HCT116 (cell line): ENCODE results near the gene IBA57. TPM values are rescaled to one million over a fixed set of nuclear protein-coding genes. Genes with fewer than 3 reads are reported as not detected.

ENCODE experiments used
- ATAC-seq: fragments of 200-7000 bp; cut with Tn5 transposase; 2 replicates; pipeline ENCODE4 v1.9.1; 2020; ENCODE audit warnings: mild to moderate bottlenecking, moderate library complexity
- BruUV-seq: library from RNA; stranded (reverse); fragments of 400-500 nt; replicated peaks from 2 replicates; lab custom pipeline; 2021; lab: Mats Ljungman, UMichigan
- CTCF ChIA-PET: fragments of 300-600 bp; sonication (Branson Sonifier 250); formaldehyde crosslinking; loops from one replicate; lab custom pipeline; 2021; ENCODE audit warnings: antibody characterized with exemption; lab: Charles Lee
- POLR2A ChIA-PET: fragments of 300-600, 350-600 bp; sonication (Branson Sonifier 250); formaldehyde crosslinking; loops from one replicate; lab custom pipeline; 2021; ENCODE audit warnings: antibody characterized with exemption; lab: Charles Lee
- RAD21 ChIA-PET, 2 experiments: fragments of 300-600 bp; sonication (Branson Sonifier 250); formaldehyde crosslinking; loops; one replicate each; lab custom pipeline; 2023; ENCODE audit warnings: low total read pairs in 2 of 2; ENCODE audit not compliant: uncharacterized antibody in 2 of 2, unreplicated experiment in 2 of 2, low non-redundant PET in 1 of 2; lab: Charles Lee
- DNase-seq: peaks from one replicate; pipeline ENCODE4 v3.0.0-alpha.2; 2010; ENCODE audit warnings: low read depth, low spot score
- H2AFZ ChIP-seq: fragments of 200-600 bp; shearing (Covaris generic), sonication (generic); 2 replicates; pipeline ENCODE4 v1.6.1; 2017; ENCODE audit warnings: low read depth, mixed run types, mixed read lengths, antibody characterized with exemption, low read length; ENCODE audit not compliant: poor library complexity, severe bottlenecking
- H3K27ac ChIP-seq: 2 replicates; pipeline ENCODE4 v1.5.1; 2012; ENCODE audit warnings: low read depth, low read length
- H3K27me3 ChIP-seq: fragments of 200-600 bp; sonication (generic); 2 replicates; pipeline ENCODE4 v1.6.1; 2016; ENCODE audit warnings: mixed run types, low read length, mixed read lengths; ENCODE audit not compliant: insufficient read depth
- H3K36me3 ChIP-seq, 2 experiments: fragments of 200-500 bp in 1 of 2; fragments of 200-600 bp in 1 of 2; sonication (Bioruptor generic) in 1 of 2; sonication (generic) in 1 of 2; 2 replicates each; pipeline versions ENCODE4 v1.5.1 to v1.6.1; 2014 to 2016; ENCODE audit warnings: low read length in 2 of 2, inconsistent platforms in 1 of 2, mixed read lengths in 1 of 2, mixed run types in 1 of 2; ENCODE audit not compliant: insufficient read depth in 2 of 2, control insufficient read depth in 1 of 2
- H3K4me1 ChIP-seq, 2 experiments: fragments of 200-600 bp in 1 of 2; sonication (generic) in 1 of 2; 2 replicates each; pipeline versions ENCODE4 v1.5.1 to v1.6.1; 2012 to 2017; ENCODE audit warnings: low read length in 2 of 2, inconsistent platforms in 1 of 2, mild to moderate bottlenecking in 1 of 2, mixed read lengths in 1 of 2, mixed run types in 1 of 2, moderate library complexity in 1 of 2; ENCODE audit not compliant: insufficient read depth in 2 of 2, control insufficient read depth in 1 of 2
- H3K4me2 ChIP-seq: fragments of 200-600 bp; sonication (generic); 2 replicates; pipeline ENCODE4 v1.6.1; 2017; ENCODE audit warnings: mixed run types, low read length, mixed read lengths
- H3K4me3 ChIP-seq, 2 experiments: fragments of 200-600 bp in 1 of 2; sonication (generic) in 1 of 2; replicated peaks in 1 of 2; 2 replicates each; pipeline ENCODE4 v1.5.1; 2011 to 2016; ENCODE audit warnings: low read length in 2 of 2, control low read depth in 1 of 2, low read depth in 1 of 2, mild to moderate bottlenecking in 1 of 2, mixed read lengths in 1 of 2, mixed run types in 1 of 2
- H3K79me2 ChIP-seq: fragments of 200-600 bp; sonication (generic); 2 replicates; pipeline ENCODE4 v1.6.1; 2017; ENCODE audit warnings: mild to moderate bottlenecking, mixed run types, low read length, moderate library complexity, mixed read lengths; ENCODE audit not compliant: insufficient read depth
- H3K9ac ChIP-seq: fragments of 200-600 bp; sonication (generic); 2 replicates; pipeline ENCODE4 v1.6.1; 2016; ENCODE audit warnings: low read length, mixed read lengths
- H3K9me2 ChIP-seq: fragments of 200-600 bp; sonication (generic), shearing (Covaris generic); 2 replicates; pipeline ENCODE4 v1.6.1; 2017; ENCODE audit warnings: mixed run types, mild to moderate bottlenecking, moderate library complexity; ENCODE audit not compliant: insufficient read depth
- H3K9me3 ChIP-seq, 2 experiments: fragments of 200-500 bp in 1 of 2; fragments of 200-600 bp in 1 of 2; sonication (Bioruptor generic) in 1 of 2; sonication (generic) in 1 of 2; 2 replicates each; pipeline ENCODE4 v1.6.1; 2014 to 2017; ENCODE audit warnings: low read length in 2 of 2, mixed read lengths in 2 of 2, inconsistent platforms in 1 of 2, low read depth in 1 of 2, mild to moderate bottlenecking in 1 of 2, mixed run types in 1 of 2, moderate library complexity in 1 of 2; ENCODE audit not compliant: control insufficient read depth in 1 of 2, insufficient read depth in 1 of 2
- H4K20me1 ChIP-seq: fragments of 200-600 bp; sonication (generic), shearing (Covaris generic); 2 replicates; pipeline ENCODE4 v1.6.1; 2017; ENCODE audit warnings: mixed run types, mild to moderate bottlenecking, moderate library complexity; ENCODE audit not compliant: insufficient read depth
- ATF3 ChIP-seq: IDR thresholded peaks from 2 replicates; pipeline ENCODE4 v1.6.1; 2012
- CBX3 ChIP-seq: IDR thresholded peaks from 2 replicates; pipeline ENCODE4 v1.6.1; 2012; ENCODE audit warnings: low read depth
- EGR1 ChIP-seq: IDR thresholded peaks from 2 replicates; pipeline ENCODE4 v1.6.1; 2012; ENCODE audit warnings: low read depth
- ELF1 ChIP-seq: IDR thresholded peaks from 2 replicates; pipeline ENCODE4 v1.6.1; 2012; ENCODE audit warnings: low read depth, borderline replicate concordance
- EZH2 ChIP-seq: fragments of 200-600 bp; sonication (generic); IDR thresholded peaks from 2 replicates; pipeline ENCODE4 v1.6.1; 2017; ENCODE audit warnings: antibody characterized with exemption, mixed run types
- FOSL1 ChIP-seq: IDR thresholded peaks from 2 replicates; pipeline ENCODE4 v1.6.1; 2012; ENCODE audit warnings: low read depth
- POLR2A ChIP-seq: IDR thresholded peaks from 2 replicates; pipeline ENCODE4 v1.7.0; 2011; ENCODE audit warnings: borderline replicate concordance; ENCODE audit not compliant: insufficient read depth, insufficient read length; ENCODE audit errors: extremely low read depth
- POLR2AphosphoS5 ChIP-seq: IDR thresholded peaks from 2 replicates; pipeline ENCODE4 v1.6.1; 2011; ENCODE audit warnings: mild to moderate bottlenecking, low read depth, low read length, moderate library complexity
- RAD21 ChIP-seq: IDR thresholded peaks from 2 replicates; pipeline ENCODE4 v1.6.1; 2012; ENCODE audit warnings: low read depth, mild to moderate bottlenecking
- REST ChIP-seq: IDR thresholded peaks from 2 replicates; pipeline ENCODE4 v1.6.1; 2012; ENCODE audit warnings: low read depth
- SIN3A ChIP-seq: IDR thresholded peaks from 2 replicates; pipeline ENCODE4 v1.6.1; 2012; ENCODE audit warnings: low read depth
- SP1 ChIP-seq: IDR thresholded peaks from 2 replicates; pipeline ENCODE4 v1.6.1; 2012; ENCODE audit warnings: low read depth
- TCF7L2 ChIP-seq: IDR thresholded peaks from 2 replicates; pipeline ENCODE4 v1.7.0; 2011; ENCODE audit warnings: borderline replicate concordance, inconsistent platforms; ENCODE audit not compliant: insufficient read depth, insufficient read length; ENCODE audit errors: extremely low read depth
- YY1 ChIP-seq: IDR thresholded peaks from 2 replicates; pipeline ENCODE4 v1.6.1; 2011; ENCODE audit warnings: low read length, low read depth, moderate library complexity, mild to moderate bottlenecking; ENCODE audit not compliant: insufficient replicate concordance; ENCODE audit errors: extremely low read depth
- ZFX ChIP-seq: fragments of 450-650 bp; IDR thresholded peaks from 2 replicates; pipeline ENCODE4 v1.6.1; 2017
- ZNF274 ChIP-seq: fragments of 200-500 bp; sonication (Bioruptor generic); IDR thresholded peaks from 2 replicates; pipeline ENCODE4 v1.6.1; 2014; ENCODE audit warnings: mild to moderate bottlenecking, low read depth, low read length, inconsistent platforms
- intact Hi-C: fragments of 100-400 bp; cut with micrococcal nuclease; formaldehyde crosslinking; loops from 2 replicates; pipeline ENCODE4 v1.10.0; 2022
- total RNA-seq: library from RNA; stranded (reverse); gene quantifications from one replicate; pipeline ENCODE4 v1.2.1, GENCODE V29; 2021; ENCODE audit not compliant: unreplicated experiment

The IBA57 gene
- total RNA-seq, 1 experiment from 2014 or later = 11.6 TPM

- H3K4me1 ChIP-seq = peaks cover under 1 to 17% of the 10 kb centered on the region in 2 experiments
- RAD21 ChIA-PET = no interaction called here
- no TSS peak for BruUV-seq
- no peaks in the 10 kb centered on the region for H3K36me3 ChIP-seq
- POLR2A ChIA-PET = no interaction called here
- H3K4me3 ChIP-seq = no peak overlapping the region
- CTCF ChIA-PET = no interaction called here
- no peak for TF ChIP-seq SP1
- TF ChIP-seq YY1 = no peak
- no peak for TF ChIP-seq EZH2
- no peak overlapping the region for H3K4me2 ChIP-seq
- H3K9me3 ChIP-seq = no peaks in the 10 kb centered on the region
- H4K20me1 ChIP-seq = no peaks in the 10 kb centered on the region
- ATAC-seq (no peak), DNase-seq (no peak)
- H3K9me2 ChIP-seq = no peaks in the 10 kb centered on the region
- peaks cover 3% of the 10 kb centered on the region; the same call in 1 of the 2 replicates for H3K27me3 ChIP-seq
- H3K9ac ChIP-seq = no peak overlapping the region
- H3K79me2 ChIP-seq = peaks cover 17% of the 10 kb centered on the region
- no peak overlapping the region for H2AFZ ChIP-seq
- intact Hi-C loops = no loop called here
- no peak overlapping the region for H3K27ac ChIP-seq
Observed at GRCh38 chr1:228136901-228137300, 28.7 kb upstream of the IBA57 start.

GRCh38 chr1:228139406-228139930, 26.1 kb upstream of the IBA57 start:
- CTCF ChIA-PET = no interaction called here
- Histone ChIP-seq H3K27me3 (peaks cover 3% of the 10 kb centered on the region; the same call in 1 of the 2 replicates), H3K4me3 (peak overlapping the region; percentile 83 to 98), H3K4me2 (peak overlapping the region; percentile 95), H3K9me2 (no peaks in the 10 kb centered on the region), H3K27ac (peak overlapping the region; percentile 56), H3K79me2 (peaks cover 42% of the 10 kb centered on the region), H3K36me3 (no peaks in the 10 kb centered on the region), H2AFZ (no peak overlapping the region), H3K9me3 (no peaks in the 10 kb centered on the region), H3K9ac (peak overlapping the region; percentile 81), H4K20me1 (no peaks in the 10 kb centered on the region), H3K4me1 (peaks cover 0 to 17% of the 10 kb centered on the region in 2 experiments; a peak in 3 of 4 replicates)
- BruUV-seq = TSS peak; percentile 91
- RAD21 ChIA-PET = no interaction called here
- POLR2A ChIA-PET = no interaction called here
- ATAC-seq (peak; percentile 1), DNase-seq (no peak)
- intact Hi-C loops = no loop called here
- no peak for TF ChIP-seq ATF3
- no peak for TF ChIP-seq RAD21
- no peak for TF ChIP-seq SP1
- TF ChIP-seq POLR2A = peak; percentile 40
- no peak for TF ChIP-seq REST
- no peak for TF ChIP-seq EZH2
- TF ChIP-seq CBX3 = no peak
- no peak for TF ChIP-seq TCF7L2
- TF ChIP-seq ELF1 = no peak
- peak; percentile 62; the same call in 1 of the 2 replicates for TF ChIP-seq SIN3A
- no peak for TF ChIP-seq ZNF274
- no peak; the same call in 1 of the 2 replicates for TF ChIP-seq POLR2AphosphoS5
- TF ChIP-seq ZFX = no peak
- no peak for TF ChIP-seq FOSL1
- no peak for TF ChIP-seq EGR1
